Panc1 (cell line): ENCODE results near the gene IGF1R.

Source experiments
- SIN3A ChIP-seq: IDR thresholded peaks from 2 replicates; pipeline ENCODE4 v1.6.1; 2012; ENCODE audit warnings: low read depth, mild to moderate bottlenecking, low read length, moderate library complexity, borderline replicate concordance; ENCODE audit not compliant: insufficient read depth
- TF ChIP-seq, protein P1 (sequence below): fragments of 450-650 bp; IDR thresholded peaks from 2 replicates; pipeline ENCODE4 v1.5.1; 2017; ENCODE audit warnings: mild to moderate bottlenecking

DNA sequence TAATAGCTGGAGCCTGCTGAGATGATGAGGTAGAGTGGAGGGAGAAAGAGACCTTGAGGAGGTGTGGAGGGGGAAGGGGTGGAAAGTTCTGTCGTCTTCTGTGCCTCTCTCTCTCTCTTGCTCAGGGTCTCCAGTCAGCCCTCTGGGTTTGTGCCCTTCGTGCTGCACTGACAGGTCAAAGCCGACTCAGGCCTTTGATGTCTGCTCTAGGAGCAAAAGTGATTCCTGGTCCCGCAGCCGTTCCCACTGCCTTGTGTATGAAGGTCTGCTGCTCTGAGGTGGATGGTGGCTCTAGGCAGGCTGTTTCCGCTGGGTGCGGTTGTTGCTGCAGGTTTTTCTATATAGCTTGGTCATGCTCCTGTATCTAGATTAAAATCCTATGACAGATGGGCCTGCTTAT is 89.4 kb downstream of the IGF1R start:
- no peak for TF ChIP-seq SIN3A
- TF ChIP-seq, protein P1, sequence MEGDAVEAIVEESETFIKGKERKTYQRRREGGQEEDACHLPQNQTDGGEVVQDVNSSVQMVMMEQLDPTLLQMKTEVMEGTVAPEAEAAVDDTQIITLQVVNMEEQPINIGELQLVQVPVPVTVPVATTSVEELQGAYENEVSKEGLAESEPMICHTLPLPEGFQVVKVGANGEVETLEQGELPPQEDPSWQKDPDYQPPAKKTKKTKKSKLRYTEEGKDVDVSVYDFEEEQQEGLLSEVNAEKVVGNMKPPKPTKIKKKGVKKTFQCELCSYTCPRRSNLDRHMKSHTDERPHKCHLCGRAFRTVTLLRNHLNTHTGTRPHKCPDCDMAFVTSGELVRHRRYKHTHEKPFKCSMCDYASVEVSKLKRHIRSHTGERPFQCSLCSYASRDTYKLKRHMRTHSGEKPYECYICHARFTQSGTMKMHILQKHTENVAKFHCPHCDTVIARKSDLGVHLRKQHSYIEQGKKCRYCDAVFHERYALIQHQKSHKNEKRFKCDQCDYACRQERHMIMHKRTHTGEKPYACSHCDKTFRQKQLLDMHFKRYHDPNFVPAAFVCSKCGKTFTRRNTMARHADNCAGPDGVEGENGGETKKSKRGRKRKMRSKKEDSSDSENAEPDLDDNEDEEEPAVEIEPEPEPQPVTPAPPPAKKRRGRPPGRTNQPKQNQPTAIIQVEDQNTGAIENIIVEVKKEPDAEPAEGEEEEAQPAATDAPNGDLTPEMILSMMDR: no peak
